Gastroesophageal sphincter (tissue), 4 donors: ENCODE data around the gene S1PR2. TPM values are rescaled to one million over a fixed set of nuclear protein-coding genes. Genes with fewer than 3 reads are reported as not detected.
"Not testable (repeated sequence)": the region's sequence is repeated elsewhere in the genome, so short reads cannot be mapped to it uniquely, and the experiment has no call there.

Source experiments
- ATAC-seq: fragments of 150-250 bp; one replicate; pipeline ENCODE4 v1.9.1; 2016; ENCODE audit warnings: mild to moderate bottlenecking, moderate library complexity
- H3K27ac ChIP-seq, 4 donors: fragments of 200-600 bp; sonication (generic) in 3 of 4; 1 replicate in 3 of 4; 2 replicates in 1 of 4; pipeline ENCODE4 v1.5.1; 2016 to 2019
- H3K27me3 ChIP-seq: fragments of 200-600 bp; sonication (generic); one replicate; pipeline ENCODE4 v1.5.1; 2019
- H3K36me3 ChIP-seq, 2 donors: fragments of 200-600 bp; sonication (generic); one replicate each; pipeline ENCODE4 v1.5.1; 2019; ENCODE audit warnings: control low read depth in 1 of 2
- H3K4me1 ChIP-seq, 3 donors: fragments of 200-600 bp; sonication (generic); 1 replicate in 2 of 3; 2 replicates in 1 of 3; pipeline ENCODE4 v1.5.1; 2016 to 2019; ENCODE audit warnings: control low read depth in 2 of 3
- H3K4me3 ChIP-seq, 2 donors: fragments of 200-600 bp; sonication (generic); one replicate each; pipeline ENCODE4 v1.5.1; 2019; ENCODE audit warnings: mild to moderate bottlenecking in 1 of 2, moderate library complexity in 1 of 2
- H3K9me3 ChIP-seq, 3 donors: fragments of 200-600 bp; sonication (generic); one replicate each; pipeline ENCODE4 v1.5.1; 2017 to 2019; ENCODE audit warnings: control low read depth in 2 of 3
- CTCF ChIP-seq, 4 experiments: fragments of 200-600 bp in 2 of 4; fragments of 450-650 bp in 2 of 4; sonication (generic) in 1 of 4; IDR thresholded peaks; one replicate each; pipeline ENCODE4 v1.5.1; 2017 to 2019; ENCODE audit warnings: antibody characterized with exemption in 4 of 4, mild to moderate bottlenecking in 2 of 4, moderate library complexity in 2 of 4
- EP300 ChIP-seq: sonication (generic); formaldehyde crosslinking; IDR thresholded peaks from one replicate; pipeline ENCODE4 v1.6.1; 2017; ENCODE audit warnings: antibody characterized with exemption, mild to moderate bottlenecking
- POLR2A ChIP-seq, 2 donors: fragments of 450-650 bp; IDR thresholded peaks; one replicate each; pipeline ENCODE4 v1.6.1; 2017; ENCODE audit warnings: antibody characterized with exemption in 2 of 2, mild to moderate bottlenecking in 2 of 2, moderate library complexity in 1 of 2
- POLR2AphosphoS5 ChIP-seq: sonication (generic); formaldehyde crosslinking; IDR thresholded peaks from one replicate; pipeline ENCODE4 v1.6.1; 2017; ENCODE audit warnings: antibody characterized with exemption
- WGBS, 2 donors: methylation state at CpG; one replicate each; pipeline ENCODE4 v1.1.5; 2018; ENCODE audit warnings: low coverage in 1 of 2; 5-methylcytosine and 5-hydroxymethylcytosine counted together
- small RNA-seq, 4 donors: library from RNA; depleted of rRNA; stranded (forward); fragments of <200 nt; gene quantifications; one replicate each; pipeline ENCODE3, GENCODE V24; 2016
- total RNA-seq, 4 donors: library from RNA; depleted of rRNA; stranded (reverse); fragments of >200 nt; gene quantifications; one replicate each; pipeline ENCODE4 v1.1.0, GENCODE V29; 2016

S1PR2 gene
- total RNA-seq, 4 donors from 2014 or later, result 7.5 to 24.5 (median 16.7) TPM

- WGBS, 2 donors, result 72 to 79% methylated on average over 3 to 7 of the region's 7 CpGs
- peaks cover 0 to 73% of the 10 kb centered on the region in 2 donors for H3K36me3 ChIP-seq
- H3K4me1 ChIP-seq, result no peaks in the 10 kb centered on the region
- no peak overlapping the region for H3K27ac ChIP-seq
- no peak for TF ChIP-seq CTCF (IDR thresholded peaks at IDR 0.05)
- no peak for TF ChIP-seq EP300
- TF ChIP-seq POLR2A (IDR thresholded peaks at IDR 0.05), result no peak
- no peak for TF ChIP-seq POLR2AphosphoS5
- no peaks in the 10 kb centered on the region for H3K27me3 ChIP-seq
- H3K4me3 ChIP-seq, result no peak overlapping the region
- H3K9me3 ChIP-seq, result no peaks in the 10 kb centered on the region
- no peak for ATAC-seq
Observed at GRCh38 chr19:10180459-10180858, 50.7 kb downstream of the S1PR2 start.

- not testable (repeated sequence) for H3K27me3 ChIP-seq, H3K4me1 ChIP-seq, ATAC-seq, H3K4me3 ChIP-seq, H3K9me3 ChIP-seq, H3K27ac ChIP-seq
- WGBS, 2 donors, result 87 to 93% methylated on average over 3 to 5 of the region's 6 CpGs
- H3K36me3 ChIP-seq, result peaks cover 0 to 74% of the 10 kb centered on the region in 2 donors
Observed at GRCh38 chr19:10180024-10180423, 51.1 kb downstream of the S1PR2 start.

- no peak for ATAC-seq
- Histone ChIP-seq H3K36me3 (peaks cover 0 to 97% of the 10 kb centered on the region in 2 donors), H3K27me3 (no peaks in the 10 kb centered on the region), H3K4me3 (no peak overlapping the region), H3K27ac (no peak overlapping the region), H3K4me1 (no peaks in the 10 kb centered on the region), H3K9me3 (no peaks in the 10 kb centered on the region)
- 74 to 95% methylated on average over 4 to 9 of the region's 9 CpGs for WGBS, 2 donors
- TF ChIP-seq POLR2A (IDR thresholded peaks at IDR 0.05) (no peak), EP300 (no peak), POLR2AphosphoS5 (no peak), CTCF (IDR thresholded peaks at IDR 0.05) (no peak)
Observed at GRCh38 chr19:10173527-10173926, 57.6 kb downstream of the S1PR2 start.

Small RNA genes within 50 kb of the gene (small RNA-seq; reads per million reads assigned to genes)
- 0 reads per million in 4 donors for gene MIR4322

Other genes with a start within 250 kb of the S1PR2 start
- gene COL5A3, start 220.8 kb downstream of the S1PR2 start, total RNA-seq, result 10 to 100 TPM in 3 of 4 donors, 1 to 10 TPM in 1; 9.8 to 30.8 (median 25.2) TPM
- not detected for gene RDH8, start 217.8 kb downstream of the S1PR2 start, total RNA-seq
- gene SHFL, start 145.0 kb downstream of the S1PR2 start, total RNA-seq, result 10 to 100 TPM; 23.4 to 31.6 (median 26.2) TPM
- gene ANGPTL6, start 128.7 kb downstream of the S1PR2 start, total RNA-seq, result not detected
- gene PPAN, start 125.0 kb downstream of the S1PR2 start, total RNA-seq, result 10 to 100 TPM; 22.7 to 40.3 (median 31.5) TPM
- 10 to 100 TPM in 1 of 4 donors, 1 to 10 TPM in 2, under 1 TPM in 1; 0.96 to 15.7 (median 5.3) TPM for gene P2RY11, start 119.6 kb downstream of the S1PR2 start, total RNA-seq
- 100 to 1,000 TPM; 295 to 323 (median 310) TPM for gene EIF3G, start 111.4 kb downstream of the S1PR2 start, total RNA-seq
- gene DNMT1, start 36.4 kb downstream of the S1PR2 start, total RNA-seq, result 10 to 100 TPM; 28.1 to 50.6 (median 38.1) TPM
- gene MRPL4, start 20.9 kb upstream of the S1PR2 start, total RNA-seq, result 10 to 100 TPM; 45.8 to 86.0 (median 51.9) TPM
- gene ICAM1, start 39.8 kb upstream of the S1PR2 start, total RNA-seq, result 10 to 100 TPM in 3 of 4 donors, 1 to 10 TPM in 1; 8.8 to 33.0 (median 19.6) TPM
- gene ICAM4, start 55.6 kb upstream of the S1PR2 start, total RNA-seq, result under 1 TPM in 1 of 4 donors, not detected in 3; 0.47 TPM
- gene ICAM5, start 58.6 kb upstream of the S1PR2 start, total RNA-seq, result under 1 TPM in 3 of 4 donors, not detected in 1; 0.12 to 0.54 (median 0.47) TPM
- gene ZGLP1, start 78.5 kb upstream of the S1PR2 start, total RNA-seq, result 1 to 10 TPM in 2 of 4 donors, under 1 TPM in 1, not detected in 1; 0.81 to 2.5 (median 1.1) TPM
- gene FDX2, start 84.7 kb upstream of the S1PR2 start, total RNA-seq, result 10 to 100 TPM in 3 of 4 donors, 1 to 10 TPM in 1; 6.7 to 36.5 (median 16.6) TPM
- 10 to 100 TPM; 15.6 to 33.2 (median 21.8) TPM for gene RAVER1, start 102.2 kb upstream of the S1PR2 start, total RNA-seq
- 1 to 10 TPM; 3.4 to 9.3 (median 5.6) TPM for gene ICAM3, start 108.3 kb upstream of the S1PR2 start, total RNA-seq
- 10 to 100 TPM; 40.8 to 77.2 (median 53.9) TPM for gene TYK2, start 149.2 kb upstream of the S1PR2 start, total RNA-seq
- gene CDC37, start 172.2 kb upstream of the S1PR2 start, total RNA-seq, result 100 to 1,000 TPM; 144 to 177 (median 162) TPM
- 10 to 100 TPM in 2 of 4 donors, 1 to 10 TPM in 2; 7.3 to 22.5 (median 10.0) TPM for gene PDE4A, start 189.2 kb upstream of the S1PR2 start, total RNA-seq